ENCODE measurements around the gene PRSS22. TPM values are rescaled to one million over a fixed set of nuclear protein-coding genes. Genes with fewer than 3 reads are reported as not detected.

Gene PRSS22
- total RNA-seq, 6 experiments from 2014 or later, result not detected

DNA sequence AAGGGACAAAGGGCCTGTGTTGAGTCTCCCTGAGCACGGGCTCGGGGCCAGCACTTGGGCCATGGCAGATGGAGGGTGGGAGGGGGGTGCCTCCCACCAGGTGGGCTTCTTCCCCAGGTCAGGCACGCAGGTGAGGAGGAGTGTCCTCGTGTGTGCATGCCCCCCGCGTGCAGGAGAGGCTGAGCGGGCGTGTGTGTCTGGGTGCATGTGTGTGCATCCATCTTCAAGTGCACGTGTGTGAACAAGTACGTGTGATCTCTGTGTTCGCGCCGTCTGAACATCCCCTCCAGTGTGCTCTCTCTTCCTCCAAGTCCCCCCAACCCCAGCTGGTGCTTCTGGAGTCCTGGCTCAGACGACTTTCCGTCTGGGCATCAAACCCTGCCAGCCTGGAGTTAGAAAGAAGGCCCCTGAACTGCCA, 30.6 kb downstream of the PRSS22 start:
- Mint-ChIP-seq H3K27ac (no peak overlapping the region), H3K27me3 (ENCODE audit: insufficient read depth) (peaks cover 39% of the 10 kb centered on the region), H3K36me3 (ENCODE audit: low read depth) (no peaks in the 10 kb centered on the region), H3K9me3 (no peaks in the 10 kb centered on the region), H3K4me3 (no peak overlapping the region), H3K4me1 (ENCODE audit: low read depth) (no peaks in the 10 kb centered on the region)
- DNase-seq, result no peak
- TF ChIP-seq, protein P1, sequence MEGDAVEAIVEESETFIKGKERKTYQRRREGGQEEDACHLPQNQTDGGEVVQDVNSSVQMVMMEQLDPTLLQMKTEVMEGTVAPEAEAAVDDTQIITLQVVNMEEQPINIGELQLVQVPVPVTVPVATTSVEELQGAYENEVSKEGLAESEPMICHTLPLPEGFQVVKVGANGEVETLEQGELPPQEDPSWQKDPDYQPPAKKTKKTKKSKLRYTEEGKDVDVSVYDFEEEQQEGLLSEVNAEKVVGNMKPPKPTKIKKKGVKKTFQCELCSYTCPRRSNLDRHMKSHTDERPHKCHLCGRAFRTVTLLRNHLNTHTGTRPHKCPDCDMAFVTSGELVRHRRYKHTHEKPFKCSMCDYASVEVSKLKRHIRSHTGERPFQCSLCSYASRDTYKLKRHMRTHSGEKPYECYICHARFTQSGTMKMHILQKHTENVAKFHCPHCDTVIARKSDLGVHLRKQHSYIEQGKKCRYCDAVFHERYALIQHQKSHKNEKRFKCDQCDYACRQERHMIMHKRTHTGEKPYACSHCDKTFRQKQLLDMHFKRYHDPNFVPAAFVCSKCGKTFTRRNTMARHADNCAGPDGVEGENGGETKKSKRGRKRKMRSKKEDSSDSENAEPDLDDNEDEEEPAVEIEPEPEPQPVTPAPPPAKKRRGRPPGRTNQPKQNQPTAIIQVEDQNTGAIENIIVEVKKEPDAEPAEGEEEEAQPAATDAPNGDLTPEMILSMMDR (IDR thresholded peaks at IDR 0.05), result no peak

DNA sequence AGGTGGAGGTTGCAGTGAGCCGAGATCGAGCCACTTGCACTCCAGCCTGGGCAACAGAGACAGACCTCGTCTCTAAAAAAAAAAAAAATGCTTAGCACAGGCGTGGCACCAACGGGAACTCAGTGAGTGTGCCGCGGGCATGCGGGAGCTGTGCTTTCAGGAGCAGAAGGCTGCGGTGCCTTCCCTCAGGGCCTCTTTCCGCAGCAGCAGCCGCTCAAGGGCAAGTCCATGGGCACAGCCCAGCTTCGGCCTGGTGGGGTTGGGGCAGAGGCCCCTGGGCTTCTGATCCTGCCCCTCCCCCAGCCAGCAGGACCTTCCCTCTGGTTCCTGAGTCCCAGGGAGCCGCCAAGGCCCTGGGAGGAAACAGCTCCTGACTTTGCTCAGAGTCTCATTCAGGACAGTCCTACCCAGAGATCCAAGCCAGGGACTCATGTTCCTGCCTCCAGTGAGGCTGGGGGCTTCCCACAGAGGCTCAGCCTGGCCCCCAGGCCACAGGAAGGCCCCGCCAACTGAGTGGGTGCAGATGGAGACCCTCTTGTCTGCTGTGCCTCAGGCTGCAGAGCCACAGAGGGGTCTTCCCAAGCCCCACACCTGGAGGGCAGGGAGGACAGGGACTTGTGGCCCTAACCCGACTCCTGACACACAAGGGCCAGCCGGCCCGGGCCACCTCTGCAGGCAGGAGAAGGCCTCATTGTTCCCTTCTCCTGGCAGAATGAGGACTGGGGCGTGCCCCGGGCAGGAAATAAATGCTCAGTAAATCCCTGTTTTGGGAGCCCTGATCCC, 31.2 kb downstream of the PRSS22 start:
- H3K4me1 Mint-ChIP-seq (ENCODE audit: low read depth), result no peaks in the 10 kb centered on the region
- H3K27ac Mint-ChIP-seq, result no peak overlapping the region
- no peak overlapping the region for H3K4me3 Mint-ChIP-seq
- no peaks in the 10 kb centered on the region for H3K36me3 Mint-ChIP-seq (ENCODE audit: low read depth)
- no peak for DNase-seq
- H3K27me3 Mint-ChIP-seq (ENCODE audit: insufficient read depth), result peaks cover 41% of the 10 kb centered on the region
- TF ChIP-seq, protein P1 (IDR thresholded peaks at IDR 0.05), result no peak
- no peaks in the 10 kb centered on the region for H3K9me3 Mint-ChIP-seq

- no peaks in the 10 kb centered on the region for H3K36me3 Mint-ChIP-seq (ENCODE audit: low read depth)
- no peaks in the 10 kb centered on the region for H3K4me1 Mint-ChIP-seq (ENCODE audit: low read depth)
- H3K4me3 Mint-ChIP-seq, result no peak overlapping the region
- DNase-seq, result no peak
- TF ChIP-seq, protein P1 (IDR thresholded peaks at IDR 0.05), result no peak
- H3K27me3 Mint-ChIP-seq (ENCODE audit: insufficient read depth), result peaks cover 40% of the 10 kb centered on the region
- H3K9me3 Mint-ChIP-seq, result no peaks in the 10 kb centered on the region
- no peak overlapping the region for H3K27ac Mint-ChIP-seq
These were observed 32.1 kb downstream of the PRSS22 start for GRCh38 chr16:2825906-2826305.

DNA sequence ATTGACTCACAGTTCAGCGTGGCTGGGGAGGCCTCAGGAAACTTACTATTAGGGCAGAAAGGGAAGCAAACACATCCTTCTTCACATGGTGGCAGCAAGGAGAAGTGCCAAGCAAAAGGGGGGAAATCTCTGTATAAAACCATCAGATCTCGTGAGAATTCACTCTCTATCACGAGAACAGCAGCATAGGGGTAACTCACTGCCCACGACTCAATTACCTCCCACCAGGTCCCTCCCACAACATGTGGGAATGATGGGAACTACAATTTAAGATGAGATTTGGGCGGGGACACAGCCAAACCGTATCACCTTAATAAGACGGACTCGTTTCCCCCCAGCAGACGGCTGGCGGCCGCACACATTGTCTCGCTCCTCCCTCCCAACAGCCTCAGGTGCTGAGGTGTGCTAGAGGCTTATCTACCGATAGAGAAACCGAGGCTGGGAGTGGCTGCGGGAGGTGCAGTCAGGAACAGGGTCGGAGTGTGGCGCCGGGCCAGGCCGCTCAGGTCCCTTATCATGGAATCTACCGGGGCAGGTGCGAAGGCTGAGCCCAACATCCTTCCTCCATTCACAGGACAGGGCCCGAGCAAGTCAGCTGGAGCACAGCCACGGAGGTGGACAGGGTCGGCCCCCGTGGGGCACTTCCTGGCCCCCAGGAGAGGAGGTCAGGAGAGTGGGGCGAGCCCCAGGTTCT, 32.8 kb downstream of the PRSS22 start:
- no peak overlapping the region for H3K27ac Mint-ChIP-seq
- no peak overlapping the region for H3K4me3 Mint-ChIP-seq
- peaks cover 41% of the 10 kb centered on the region for H3K27me3 Mint-ChIP-seq (ENCODE audit: insufficient read depth)
- no peak for DNase-seq
- H3K9me3 Mint-ChIP-seq, result no peaks in the 10 kb centered on the region
- H3K36me3 Mint-ChIP-seq (ENCODE audit: low read depth), result no peaks in the 10 kb centered on the region
- no peaks in the 10 kb centered on the region for H3K4me1 Mint-ChIP-seq (ENCODE audit: low read depth)
- TF ChIP-seq, protein P1 (IDR thresholded peaks at IDR 0.05), result no peak

DNA sequence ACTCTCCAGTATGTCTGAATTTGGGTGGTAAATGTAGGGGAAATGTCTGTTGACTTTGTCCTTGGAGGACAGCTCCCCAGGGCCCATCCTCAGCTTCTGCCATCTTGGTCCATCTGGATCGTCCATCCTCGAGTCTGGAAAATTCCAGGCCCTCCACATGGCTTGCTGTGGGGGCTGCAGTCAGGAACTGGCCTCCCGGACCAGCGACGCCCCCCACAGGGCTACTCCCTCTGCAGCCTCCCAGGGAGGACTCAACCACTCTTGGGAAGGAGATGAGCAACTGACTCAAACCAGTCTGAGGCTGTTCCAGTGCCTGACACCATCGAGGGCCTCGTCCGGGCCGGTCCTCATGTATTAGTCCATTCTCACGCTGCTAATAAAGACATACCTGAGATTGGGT, 33.3 kb downstream of the PRSS22 start:
- Mint-ChIP-seq H3K4me3 (no peak overlapping the region), H3K27ac (no peak overlapping the region), H3K27me3 (ENCODE audit: insufficient read depth) (peaks cover 42% of the 10 kb centered on the region), H3K9me3 (no peaks in the 10 kb centered on the region), H3K4me1 (ENCODE audit: low read depth) (no peaks in the 10 kb centered on the region), H3K36me3 (ENCODE audit: low read depth) (no peaks in the 10 kb centered on the region)
- no peak for DNase-seq
- TF ChIP-seq, protein P1 (IDR thresholded peaks at IDR 0.05), result no peak

Measured in HFFc6 (cell line).